H1 (cell line): ENCODE results near the gene ABL1. TPM values are rescaled to one million over a fixed set of nuclear protein-coding genes. Genes with fewer than 3 reads are reported as not detected.

Source experiments
- CTCF ChIA-PET: fragments of 300-600 bp; sonication (Branson Sonifier 250); formaldehyde crosslinking; loops from one replicate; lab custom pipeline; 2021; ENCODE audit not compliant: partially characterized antibody; lab: Charles Lee
- POLR2A ChIA-PET: fragments of 300-600 bp; sonication (Branson Sonifier 250); formaldehyde crosslinking; loops from one replicate; lab custom pipeline; 2021; ENCODE audit warnings: inconsistent platforms; ENCODE audit not compliant: partially characterized antibody; lab: Charles Lee
- DNase-seq, 2 experiments: peaks; one replicate each; pipeline versions ENCODE4 v3.0.0 to v3.0.0-alpha.2; 2010 to 2022; ENCODE audit warnings: low spot score in 2 of 2, low read depth in 1 of 2, mixed read lengths in 1 of 2
- FAIRE-seq: peaks from 2 replicates; lab custom pipeline; 2011; peaks lifted over from hg19 to GRCh38; lab: Jason Lieb, UNC
- H2AFZ ChIP-seq: 2 replicates; pipeline ENCODE4 v1.8.1; 2012; ENCODE audit warnings: low read length, inconsistent platforms
- H2AK5ac ChIP-seq: 2 replicates; pipeline ENCODE4 v1.6.1; 2013; ENCODE audit warnings: low read depth, low read length
- H2BK120ac ChIP-seq: replicated peaks from 2 replicates; pipeline ENCODE3; 2013; ENCODE audit warnings: low read depth, low read length, inconsistent platforms
- H2BK12ac ChIP-seq: 2 replicates; pipeline ENCODE4 v1.6.1; 2013; ENCODE audit warnings: low read depth, low read length
- H2BK15ac ChIP-seq: 2 replicates; pipeline ENCODE4 v1.6.1; 2013; ENCODE audit warnings: low read length
- H2BK20ac ChIP-seq: 2 replicates; pipeline ENCODE4 v1.6.1; 2013; ENCODE audit warnings: low read length
- H2BK5ac ChIP-seq: 2 replicates; pipeline ENCODE4 v1.6.1; 2013; ENCODE audit warnings: low read depth, low read length
- H3K14ac ChIP-seq: 2 replicates; pipeline ENCODE4 v1.6.1; 2013; ENCODE audit warnings: inconsistent platforms; ENCODE audit not compliant: insufficient read length
- H3K18ac ChIP-seq: 2 replicates; pipeline ENCODE4 v1.6.1; 2013; ENCODE audit warnings: low read length; ENCODE audit errors: extremely low read depth
- H3K23ac ChIP-seq: 2 replicates; pipeline ENCODE4 v1.6.1; 2013; ENCODE audit warnings: inconsistent platforms; ENCODE audit not compliant: insufficient read length
- H3K23me2 ChIP-seq: 2 replicates; pipeline ENCODE4 v1.6.1; 2013; ENCODE audit warnings: low read depth, low read length
- H3K27ac ChIP-seq: 2 replicates; pipeline ENCODE4 v1.6.1; 2011; ENCODE audit warnings: low read depth, low read length, inconsistent platforms
- H3K27me3 ChIP-seq, 4 experiments: replicated peaks in 1 of 4; 1 replicate in 1 of 4; 2 replicates in 3 of 4; pipeline versions ENCODE4 v1.6.1 to v1.8.1; 2011 to 2013; ENCODE audit warnings: low read length in 3 of 4, mild to moderate bottlenecking in 3 of 4, inconsistent platforms in 2 of 4, mixed read lengths in 2 of 4, moderate library complexity in 1 of 4; ENCODE audit not compliant: control insufficient read depth in 3 of 4, insufficient read depth in 3 of 4; ENCODE audit errors: extremely low read depth in 1 of 4
- H3K36me3 ChIP-seq, 4 experiments: 2 replicates each; pipeline versions ENCODE4 v1.6.1 to v1.8.1; 2011 to 2013; ENCODE audit warnings: mild to moderate bottlenecking in 4 of 4, low read length in 3 of 4, moderate library complexity in 2 of 4, control low read depth in 1 of 4, inconsistent platforms in 1 of 4; ENCODE audit not compliant: insufficient read depth in 4 of 4, control insufficient read depth in 2 of 4
- H3K4ac ChIP-seq: replicated peaks from 2 replicates; pipeline ENCODE3; 2013; ENCODE audit warnings: low read length, low read depth, mixed read lengths, inconsistent platforms; ENCODE audit not compliant: insufficient read length
- H3K4me1 ChIP-seq, 4 experiments: replicated peaks in 1 of 4; 1 replicate in 1 of 4; 2 replicates in 3 of 4; pipeline versions ENCODE4 v1.6.1 to v1.8.1; 2011 to 2013; ENCODE audit warnings: low read length in 3 of 4, inconsistent platforms in 2 of 4, mixed read lengths in 1 of 4; ENCODE audit not compliant: insufficient read depth in 4 of 4, control insufficient read depth in 3 of 4
- H3K4me2 ChIP-seq, 2 experiments: 2 replicates each; pipeline versions ENCODE4 v1.6.1 to v1.8.1; 2011 to 2013; ENCODE audit warnings: low read depth in 2 of 2, low read length in 2 of 2, control low read depth in 1 of 2, inconsistent platforms in 1 of 2, mild to moderate bottlenecking in 1 of 2; ENCODE audit not compliant: insufficient read depth in 1 of 2
- H3K4me3 ChIP-seq, 4 experiments: fragments of 200-600, 300-600 bp in 1 of 4; sonication (generic), shearing (Covaris generic), sonication (Bioruptor Twin) in 1 of 4; 2 replicates each; pipeline versions ENCODE4 v1.5.1 to v1.8.1; 2011 to 2016; ENCODE audit warnings: low read length in 4 of 4, low read depth in 3 of 4, control low read depth in 2 of 4, inconsistent platforms in 2 of 4, mild to moderate bottlenecking in 2 of 4, mixed read lengths in 1 of 4, moderate library complexity in 1 of 4; ENCODE audit not compliant: insufficient read depth in 2 of 4; ENCODE audit errors: extremely low read depth in 1 of 4
- H3K56ac ChIP-seq: replicated peaks from 2 replicates; pipeline ENCODE3; 2013; ENCODE audit warnings: low read depth, mild to moderate bottlenecking, mixed read lengths, low read length, inconsistent platforms; ENCODE audit not compliant: insufficient read length
- H3K79me1 ChIP-seq: 2 replicates; pipeline ENCODE4 v1.6.1; 2013; ENCODE audit warnings: low read depth, low read length, control low read depth
- H3K79me2 ChIP-seq, 2 experiments: 2 replicates each; pipeline versions ENCODE4 v1.6.1 to v1.8.1; 2012 to 2013; ENCODE audit warnings: low read length in 2 of 2, mild to moderate bottlenecking in 2 of 2, inconsistent platforms in 1 of 2; ENCODE audit not compliant: insufficient read depth in 2 of 2, control insufficient read depth in 1 of 2
- H3K9ac ChIP-seq, 4 experiments: replicated peaks in 1 of 4; 1 replicate in 1 of 4; 2 replicates in 3 of 4; pipeline versions ENCODE4 v1.6.1 to v1.8.1; 2011 to 2013; ENCODE audit warnings: low read depth in 3 of 4, low read length in 3 of 4, control low read depth in 2 of 4, mild to moderate bottlenecking in 2 of 4, moderate library complexity in 2 of 4, inconsistent platforms in 1 of 4; ENCODE audit errors: extremely low read depth in 1 of 4
- H3K9me3 ChIP-seq, 2 experiments: 2 replicates each; pipeline versions ENCODE4 v1.6.1 to v1.8.1; 2012 to 2013; ENCODE audit warnings: mild to moderate bottlenecking in 2 of 2, moderate library complexity in 2 of 2, control low read depth in 1 of 2, inconsistent platforms in 1 of 2, low read depth in 1 of 2, low read length in 1 of 2, mixed read lengths in 1 of 2; ENCODE audit not compliant: insufficient read depth in 2 of 2
- H4K20me1 ChIP-seq, 2 experiments: replicated peaks in 1 of 2; 2 replicates each; pipeline versions ENCODE3 to v1.8.1; 2011 to 2013; ENCODE audit warnings: inconsistent platforms in 2 of 2, low read length in 2 of 2, mild to moderate bottlenecking in 1 of 2; ENCODE audit not compliant: insufficient read depth in 2 of 2, control insufficient read depth in 1 of 2
- H4K5ac ChIP-seq: 2 replicates; pipeline ENCODE4 v1.6.1; 2013; ENCODE audit warnings: low read length, low read depth, mixed read lengths, inconsistent platforms; ENCODE audit not compliant: insufficient read length
- H4K8ac ChIP-seq: 2 replicates; pipeline ENCODE4 v1.8.0; 2013; ENCODE audit warnings: mild to moderate bottlenecking, moderate library complexity, low read length, inconsistent platforms; ENCODE audit not compliant: insufficient read depth; ENCODE audit errors: extremely low read depth
- H4K91ac ChIP-seq: replicated peaks from 2 replicates; pipeline ENCODE3; 2013; ENCODE audit warnings: low read length, mixed read lengths, inconsistent platforms; ENCODE audit not compliant: insufficient read length
- ASH2L ChIP-seq: fragments of 200-600, 300-600 bp; sonication (generic); IDR thresholded peaks from one replicate; pipeline ENCODE4 v1.7.1; 2017; ENCODE audit warnings: low read length
- JUND ChIP-seq: IDR thresholded peaks from 2 replicates; pipeline ENCODE4 v1.6.1; 2011; ENCODE audit warnings: mild to moderate bottlenecking, improper control_type of control experiment, low read length
- NRF1 ChIP-seq: IDR thresholded peaks from 2 replicates; pipeline ENCODE4 v1.6.1; 2011; ENCODE audit warnings: mild to moderate bottlenecking, low read depth, low read length, improper control_type of control experiment
- POLR2AphosphoS5 ChIP-seq: IDR thresholded peaks from 2 replicates; pipeline ENCODE4 v1.6.1; 2011; ENCODE audit warnings: low read depth, low read length
- POU5F1 ChIP-seq: IDR thresholded peaks from 2 replicates; pipeline ENCODE4 v1.6.1; 2011; ENCODE audit warnings: low read depth, mild to moderate bottlenecking, low read length, moderate library complexity
- RNF2 ChIP-seq: fragments of 200-900, 300-1000 bp; sonication (generic); IDR thresholded peaks from 2 replicates; pipeline ENCODE4 v1.7.1; 2016; ENCODE audit warnings: borderline replicate concordance, low read depth, mild to moderate bottlenecking, antibody characterized with exemption, low read length; ENCODE audit not compliant: poor library complexity, severe bottlenecking; ENCODE audit errors: missing control alignments
- RXRA ChIP-seq: IDR thresholded peaks from 2 replicates; pipeline ENCODE4 v1.6.1; 2011; ENCODE audit warnings: low read depth, mild to moderate bottlenecking, low read length, moderate library complexity; ENCODE audit not compliant: insufficient read depth
- WGBS, 2 experiments: shearing (Covaris generic) in 1 of 2; methylation state at CpG; one replicate each; pipeline versions ENCODE4 v1.1.6 to v1.1.7; 2013 to 2015; ENCODE audit warnings: low lambda C conversion rate in 2 of 2, mixed read lengths in 2 of 2, inconsistent platforms in 1 of 2, low coverage in 1 of 2, missing lambda C conversion rate in 1 of 2; ENCODE audit not compliant: insufficient replicate concordance in 2 of 2, insufficient coverage in 1 of 2, insufficient read length in 1 of 2; ENCODE audit errors: extremely low coverage in 1 of 2, missing lambda C conversion rate in 1 of 2; 5-methylcytosine and 5-hydroxymethylcytosine counted together
- polyA plus RNA-seq, 7 experiments: library from polyadenylated mRNA; depleted of rRNA in 3 of 7; stranded (reverse) in 5 of 7; unstranded in 2 of 7; fragments of >200 nt in 5 of 7; fragments of 200-250 nt in 2 of 7; gene quantifications; 1 replicate in 5 of 7; 2 replicates in 1 of 7; 4 replicates in 1 of 7; pipeline versions ENCODE4 v1.2.1 to v1.2.3, GENCODE V29; 2011 to 2013; ENCODE audit warnings: missing spikeins in 2 of 7, mixed read lengths in 2 of 7
- total RNA-seq: library from RNA; stranded (reverse); fragmentation: NEBNext Ultra II Directional; extraction: Animal tissue kit (Norgen Biotek cat#: 25700); gene quantifications from 2 replicates; pipeline ENCODE4 v1.2.1, GENCODE V29; 2021
- TF ChIP-seq, protein P1 (sequence below): IDR thresholded peaks from 2 replicates; pipeline ENCODE4 v1.6.1; 2011; ENCODE audit warnings: low read depth, mild to moderate bottlenecking, low read length; ENCODE audit not compliant: insufficient read depth

ABL1 gene
- total and polyA plus RNA-seq, 2 of the 8 experiments (the other 6 are each of a cell fraction or from before 2014, with no cell fraction given), result 35.3 to 104 TPM

DNA sequence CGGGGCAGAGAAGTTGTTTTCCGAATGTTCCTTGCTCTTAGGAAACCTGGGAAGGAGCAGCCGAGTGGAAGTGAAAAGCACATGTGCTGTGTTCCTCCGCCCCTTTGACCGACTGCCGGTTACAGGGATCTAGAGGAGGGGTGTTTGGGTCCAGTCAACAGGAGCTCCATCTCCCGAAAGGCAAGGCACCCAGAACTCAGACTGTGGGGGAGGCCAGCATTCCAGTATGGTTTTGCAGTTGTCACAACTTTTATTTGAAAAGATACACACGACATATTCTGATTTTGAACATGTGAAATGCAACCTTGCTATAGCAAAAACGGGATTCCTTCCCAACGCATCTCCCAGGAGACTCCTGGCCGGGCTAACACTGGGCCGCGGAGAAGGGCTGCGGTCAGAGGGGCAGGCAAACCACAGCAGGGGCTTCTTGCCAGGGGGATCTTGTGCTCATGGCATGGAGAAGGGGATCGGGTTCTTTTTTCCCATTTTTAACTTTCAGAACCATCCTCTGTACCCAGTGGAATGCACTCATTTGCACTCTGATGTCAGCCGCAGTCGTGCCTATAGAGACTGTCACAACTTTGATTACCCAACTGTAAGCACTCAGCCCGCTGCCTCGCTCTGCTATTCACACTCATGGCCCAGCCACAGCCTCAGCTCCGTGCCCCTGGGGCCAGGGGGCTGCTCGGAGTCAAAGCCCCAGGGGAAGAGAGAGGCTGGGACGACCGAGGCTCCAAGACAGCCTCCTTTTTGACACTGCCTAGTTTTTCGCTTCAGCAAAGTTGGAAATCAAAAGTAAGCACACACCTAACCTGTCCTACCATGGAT is 57.6 kb downstream of the ABL1 start:
- Histone ChIP-seq H3K36me3 (peaks cover 3 to 21% (median 11%) of the 10 kb centered on the region in 4 experiments; a peak in 6 of 8 replicates), H3K4ac (no peak overlapping the region), H3K27ac (no peak overlapping the region), H2BK120ac (no peak overlapping the region), H3K23ac (no peak overlapping the region), H3K27me3 (no peaks in the 10 kb centered on the region), H3K79me1 (no peaks in the 10 kb centered on the region), H3K4me3 (no peak overlapping the region), H2AK5ac (no peak overlapping the region), H3K18ac (no peak overlapping the region), H4K5ac (no peak overlapping the region), H3K4me2 (no peak overlapping the region), H2AFZ (no peak overlapping the region), H4K8ac (no peak overlapping the region), H4K20me1 (peaks cover 4 to 6% of the 10 kb centered on the region in 2 experiments), H2BK5ac (no peak overlapping the region), H2BK20ac (no peak overlapping the region), H2BK15ac (no peak overlapping the region), H3K14ac (no peak overlapping the region), H3K9ac (no peak overlapping the region)
- no peak for DNase-seq
- WGBS, 2 experiments, result 87% methylated on average over 24 of the region's 24 CpGs; no CpG with 5 or more reads in 1 of the 2 experiments
- POLR2A ChIA-PET, result interaction anchor here (2.3 kb wide), 1 partner anchor 202 kb away, joined by 5 read pairs; no protein-coding TSS in a partner anchor
- TF ChIP-seq JUND (no peak), POU5F1 (no peak), RXRA (no peak), RNF2 (no peak), POLR2AphosphoS5 (no peak), ASH2L (no peak), NRF1 (no peak)
- TF ChIP-seq, protein P1, sequence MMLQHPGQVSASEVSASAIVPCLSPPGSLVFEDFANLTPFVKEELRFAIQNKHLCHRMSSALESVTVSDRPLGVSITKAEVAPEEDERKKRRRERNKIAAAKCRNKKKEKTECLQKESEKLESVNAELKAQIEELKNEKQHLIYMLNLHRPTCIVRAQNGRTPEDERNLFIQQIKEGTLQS, result no peak
- TF ChIP-seq, all 59 proteins: peak for 0
- Histone ChIP-seq H3K56ac (no peak overlapping the region), H3K9me3 (no peaks in the 10 kb centered on the region), H3K23me2 (no peaks in the 10 kb centered on the region), H4K91ac (no peak overlapping the region), H3K79me2 (no peaks in the 10 kb centered on the region), H3K4me1 (peaks cover 0 to 3% (median 0%) of the 10 kb centered on the region in 4 experiments; a peak in 3 of 7 replicates), H2BK12ac (no peak overlapping the region)
- no peak for FAIRE-seq
- CTCF ChIA-PET, result interaction anchor here (0.8 to 8.2 kb wide), 13 partner anchors 8 to 213 kb away, joined by 3 to 49 read pairs (median 7); no protein-coding TSS in a partner anchor
